ENCODE results near the gene OR6N2.

The OR6N2 gene

DNA sequence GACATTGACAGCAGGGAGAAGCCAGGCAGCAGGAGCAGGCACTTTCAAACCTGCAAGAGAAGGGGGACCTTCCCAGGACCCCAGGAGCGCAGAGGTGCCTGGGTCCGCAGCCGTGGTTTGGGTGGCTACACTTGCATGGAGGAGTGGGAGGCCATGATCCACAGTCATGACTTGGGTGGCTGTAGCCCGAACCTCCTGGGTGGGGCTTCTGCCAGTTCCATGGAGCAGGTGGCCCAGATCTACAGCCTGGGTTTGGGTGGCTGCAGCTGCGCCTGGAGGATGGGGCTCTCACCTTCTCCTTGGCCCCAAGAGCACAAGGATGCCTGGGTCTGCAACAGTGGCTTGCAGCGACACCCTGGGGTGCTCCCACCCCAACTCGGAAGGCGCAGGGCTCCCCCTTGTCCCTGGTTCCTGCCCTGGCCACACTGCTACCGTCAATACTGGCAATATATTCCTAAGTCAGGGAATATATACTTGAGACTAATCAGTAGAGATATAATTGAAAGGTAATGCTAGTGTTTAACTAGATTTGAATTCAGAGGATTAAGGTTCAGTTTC is 28.8 kb downstream of the OR6N2 start:
- TF ChIP-seq REST (IDR thresholded peaks at IDR 0.05; ENCODE audit: insufficient replicate concordance, low read depth), result no peak
- TF ChIP-seq, protein P1, sequence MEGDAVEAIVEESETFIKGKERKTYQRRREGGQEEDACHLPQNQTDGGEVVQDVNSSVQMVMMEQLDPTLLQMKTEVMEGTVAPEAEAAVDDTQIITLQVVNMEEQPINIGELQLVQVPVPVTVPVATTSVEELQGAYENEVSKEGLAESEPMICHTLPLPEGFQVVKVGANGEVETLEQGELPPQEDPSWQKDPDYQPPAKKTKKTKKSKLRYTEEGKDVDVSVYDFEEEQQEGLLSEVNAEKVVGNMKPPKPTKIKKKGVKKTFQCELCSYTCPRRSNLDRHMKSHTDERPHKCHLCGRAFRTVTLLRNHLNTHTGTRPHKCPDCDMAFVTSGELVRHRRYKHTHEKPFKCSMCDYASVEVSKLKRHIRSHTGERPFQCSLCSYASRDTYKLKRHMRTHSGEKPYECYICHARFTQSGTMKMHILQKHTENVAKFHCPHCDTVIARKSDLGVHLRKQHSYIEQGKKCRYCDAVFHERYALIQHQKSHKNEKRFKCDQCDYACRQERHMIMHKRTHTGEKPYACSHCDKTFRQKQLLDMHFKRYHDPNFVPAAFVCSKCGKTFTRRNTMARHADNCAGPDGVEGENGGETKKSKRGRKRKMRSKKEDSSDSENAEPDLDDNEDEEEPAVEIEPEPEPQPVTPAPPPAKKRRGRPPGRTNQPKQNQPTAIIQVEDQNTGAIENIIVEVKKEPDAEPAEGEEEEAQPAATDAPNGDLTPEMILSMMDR (IDR thresholded peaks at IDR 0.05; ENCODE audit: insufficient read depth, low read length), result no peak
- no peak for TF ChIP-seq SPI1 (IDR thresholded peaks at IDR 0.05; ENCODE audit: borderline replicate concordance, low read depth)
- TF ChIP-seq POLR2AphosphoS5 (IDR thresholded peaks at IDR 0.05; ENCODE audit: low read depth), result no peak
- no peak for TF ChIP-seq GABPA (IDR thresholded peaks at IDR 0.05; ENCODE audit: low read depth)
- Histone ChIP-seq H3K4me3 (replicated peaks; ENCODE audit: insufficient read depth, low read length) (no peak overlapping the region), H3K27ac (replicated peaks) (no peak overlapping the region), H3K27me3 (ENCODE audit: insufficient read depth, poor library complexity, severe bottlenecking) (no peaks in the 10 kb centered on the region)
- DNase-seq (ENCODE audit: low read depth in 1 of 2, low spot score in 1 of 2), result no peak

DNA sequence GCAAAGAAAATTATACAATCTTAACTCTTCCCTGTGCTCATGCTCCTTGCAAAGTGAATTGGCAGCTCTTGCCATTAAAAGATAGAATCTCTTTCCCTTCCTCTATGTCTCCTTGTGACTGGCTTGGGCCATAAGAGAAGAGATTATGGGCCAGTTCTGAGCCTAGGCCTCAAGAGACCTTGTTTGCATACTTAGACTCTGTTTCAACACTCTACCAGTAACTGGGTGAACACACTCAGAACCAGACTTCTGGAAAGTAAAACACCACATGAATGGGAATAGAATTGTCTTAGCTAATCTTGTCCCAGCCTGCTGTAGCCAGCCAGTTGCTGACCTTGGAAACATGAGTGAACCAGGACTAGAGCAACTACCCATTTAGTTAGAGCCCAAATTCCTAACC is 45.2 kb downstream of the OR6N2 start:
- Histone ChIP-seq H3K27ac (replicated peaks) (no peak overlapping the region), H3K27me3 (ENCODE audit: insufficient read depth, poor library complexity, severe bottlenecking) (no peaks in the 10 kb centered on the region), H3K4me3 (replicated peaks; ENCODE audit: insufficient read depth, low read length) (no peak overlapping the region)
- DNase-seq (ENCODE audit: low read depth in 1 of 2, low spot score in 1 of 2), result no peak
- TF ChIP-seq SPI1 (IDR thresholded peaks at IDR 0.05; ENCODE audit: borderline replicate concordance, low read depth), result no peak

DNA sequence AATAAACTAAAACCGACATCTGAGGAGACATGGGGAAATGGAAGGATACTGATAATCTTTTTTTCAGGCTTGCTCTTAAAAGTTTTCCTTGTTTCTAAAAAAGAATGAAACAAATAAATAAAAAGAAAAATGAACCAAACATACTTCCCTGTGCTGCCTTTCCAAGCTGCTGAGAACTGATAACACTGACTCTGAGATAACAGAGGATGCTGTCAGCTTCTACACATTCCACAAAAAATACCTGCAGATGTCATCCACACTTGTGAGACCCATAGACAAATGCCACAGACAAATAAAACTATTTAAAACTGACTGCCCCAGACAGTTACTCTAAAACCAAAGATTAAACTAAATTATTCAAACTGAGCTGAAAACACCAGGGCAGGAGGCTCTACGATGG is 48.5 kb downstream of the OR6N2 start:
- Histone ChIP-seq H3K27me3 (ENCODE audit: insufficient read depth, poor library complexity, severe bottlenecking) (no peaks in the 10 kb centered on the region), H3K4me3 (replicated peaks; ENCODE audit: insufficient read depth, low read length) (no peak overlapping the region), H3K27ac (replicated peaks) (no peak overlapping the region)
- TF ChIP-seq SPI1 (IDR thresholded peaks at IDR 0.05; ENCODE audit: borderline replicate concordance, low read depth) (no peak), POLR2AphosphoS5 (IDR thresholded peaks at IDR 0.05; ENCODE audit: low read depth) (no peak), REST (IDR thresholded peaks at IDR 0.05; ENCODE audit: insufficient replicate concordance, low read depth) (no peak), GABPA (IDR thresholded peaks at IDR 0.05; ENCODE audit: low read depth) (no peak)
- TF ChIP-seq, protein P1 (IDR thresholded peaks at IDR 0.05; ENCODE audit: insufficient read depth, low read length), result no peak
- no peak for DNase-seq (ENCODE audit: low read depth in 1 of 2, low spot score in 1 of 2)

GRCh38 chr1:158731707-158732106 is 49.3 kb downstream of the OR6N2 start:
- no peak for DNase-seq (ENCODE audit: low read depth in 1 of 2, low spot score in 1 of 2)
- H3K27ac ChIP-seq (replicated peaks), result no peak overlapping the region
- H3K4me3 ChIP-seq (replicated peaks; ENCODE audit: insufficient read depth, low read length), result no peak overlapping the region
- no peaks in the 10 kb centered on the region for H3K27me3 ChIP-seq (ENCODE audit: insufficient read depth, poor library complexity, severe bottlenecking)
- TF ChIP-seq, protein P1 (IDR thresholded peaks at IDR 0.05; ENCODE audit: insufficient read depth, low read length), result no peak
- TF ChIP-seq POLR2AphosphoS5 (IDR thresholded peaks at IDR 0.05; ENCODE audit: low read depth) (no peak), SPI1 (IDR thresholded peaks at IDR 0.05; ENCODE audit: borderline replicate concordance, low read depth) (no peak), GABPA (IDR thresholded peaks at IDR 0.05; ENCODE audit: low read depth) (no peak), REST (IDR thresholded peaks at IDR 0.05; ENCODE audit: insufficient replicate concordance, low read depth) (no peak)
